ENCODE results near the gene ZDHHC6. TPM values are rescaled to one million over a fixed set of nuclear protein-coding genes. Genes with fewer than 3 reads are reported as not detected.

ZDHHC6 gene
- polyA plus RNA-seq, 2 donors: 21.8 to 35.5 TPM

DNA sequence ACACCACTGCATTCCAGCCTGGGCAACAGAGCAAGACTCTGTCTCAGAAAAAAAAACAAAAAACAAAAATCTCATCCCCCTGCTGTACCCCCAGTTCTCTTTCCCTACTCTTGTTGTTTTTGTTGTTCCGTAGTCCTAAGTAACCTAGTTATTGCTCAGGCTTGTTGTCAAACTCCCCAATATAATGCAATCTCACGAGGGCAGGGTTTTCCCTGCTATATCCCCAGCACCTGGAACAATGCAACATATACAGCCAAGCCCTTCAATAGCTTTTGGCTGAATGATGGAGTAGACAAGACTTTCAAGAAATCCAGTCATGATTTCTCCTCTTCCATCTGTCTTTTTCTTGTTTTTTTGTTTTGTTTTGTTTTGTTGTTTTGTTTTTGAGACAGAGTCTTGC lies 62.6 kb downstream of the ZDHHC6 start:
- WGBS, 2 donors: 78 to 80% methylated on average over 2 of the region's 2 CpGs
- Histone ChIP-seq H3K9me3 (ENCODE audit: control insufficient read depth in 2 of 2, insufficient read depth in 1 of 2, low read depth in 1 of 2, low read length in 1 of 2) (no peaks in the 10 kb centered on the region), H3K27ac (ENCODE audit: low read depth in 2 of 2, low read length in 1 of 2) (no peak overlapping the region), H3K27me3 (ENCODE audit: control insufficient read depth in 1 of 2, insufficient read depth in 2 of 2, low read length in 2 of 2) (no peaks in the 10 kb centered on the region), H3K4me3 (ENCODE audit: low read depth in 1 of 2, low read length in 2 of 2) (no peak overlapping the region), H3K36me3 (ENCODE audit: control insufficient read depth in 2 of 2, insufficient read depth in 2 of 2, low read length in 1 of 2) (no peaks in the 10 kb centered on the region), H3K4me1 (ENCODE audit: control insufficient read depth in 2 of 2, insufficient read depth in 2 of 2, low read length in 1 of 2) (peaks cover 0 to 2% of the 10 kb centered on the region in 2 donors)

DNA sequence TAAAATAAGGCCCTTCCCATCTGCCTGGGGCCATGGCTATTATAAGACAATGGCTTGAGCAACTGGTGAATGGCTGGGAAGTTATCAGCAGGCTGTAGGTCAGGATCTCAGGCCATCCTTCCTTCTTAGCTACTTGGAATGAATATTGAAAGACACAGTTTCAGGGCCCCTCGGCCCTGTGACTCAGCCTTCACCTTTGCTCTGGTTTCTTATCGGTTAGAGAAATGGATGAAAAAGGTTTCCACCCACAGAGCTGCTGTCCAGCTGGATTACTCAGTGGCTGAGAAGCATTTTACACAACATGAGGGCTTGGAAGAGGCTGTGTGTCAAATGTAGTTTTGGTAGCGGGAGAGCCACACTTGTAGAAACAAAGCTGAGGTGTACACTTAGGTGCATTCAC lies 63.4 kb downstream of the ZDHHC6 start:
- Histone ChIP-seq H3K36me3 (ENCODE audit: control insufficient read depth in 2 of 2, insufficient read depth in 2 of 2, low read length in 1 of 2) (no peaks in the 10 kb centered on the region), H3K27ac (ENCODE audit: low read depth in 2 of 2, low read length in 1 of 2) (no peak overlapping the region), H3K9me3 (ENCODE audit: control insufficient read depth in 2 of 2, insufficient read depth in 1 of 2, low read depth in 1 of 2, low read length in 1 of 2) (no peaks in the 10 kb centered on the region), H3K27me3 (ENCODE audit: control insufficient read depth in 1 of 2, insufficient read depth in 2 of 2, low read length in 2 of 2) (no peaks in the 10 kb centered on the region), H3K4me3 (ENCODE audit: low read depth in 1 of 2, low read length in 2 of 2) (no peak overlapping the region), H3K4me1 (ENCODE audit: control insufficient read depth in 2 of 2, insufficient read depth in 2 of 2, low read length in 1 of 2) (no peaks in the 10 kb centered on the region)
- WGBS, 2 donors: 50 to 54% methylated on average over 3 of the region's 3 CpGs

DNA sequence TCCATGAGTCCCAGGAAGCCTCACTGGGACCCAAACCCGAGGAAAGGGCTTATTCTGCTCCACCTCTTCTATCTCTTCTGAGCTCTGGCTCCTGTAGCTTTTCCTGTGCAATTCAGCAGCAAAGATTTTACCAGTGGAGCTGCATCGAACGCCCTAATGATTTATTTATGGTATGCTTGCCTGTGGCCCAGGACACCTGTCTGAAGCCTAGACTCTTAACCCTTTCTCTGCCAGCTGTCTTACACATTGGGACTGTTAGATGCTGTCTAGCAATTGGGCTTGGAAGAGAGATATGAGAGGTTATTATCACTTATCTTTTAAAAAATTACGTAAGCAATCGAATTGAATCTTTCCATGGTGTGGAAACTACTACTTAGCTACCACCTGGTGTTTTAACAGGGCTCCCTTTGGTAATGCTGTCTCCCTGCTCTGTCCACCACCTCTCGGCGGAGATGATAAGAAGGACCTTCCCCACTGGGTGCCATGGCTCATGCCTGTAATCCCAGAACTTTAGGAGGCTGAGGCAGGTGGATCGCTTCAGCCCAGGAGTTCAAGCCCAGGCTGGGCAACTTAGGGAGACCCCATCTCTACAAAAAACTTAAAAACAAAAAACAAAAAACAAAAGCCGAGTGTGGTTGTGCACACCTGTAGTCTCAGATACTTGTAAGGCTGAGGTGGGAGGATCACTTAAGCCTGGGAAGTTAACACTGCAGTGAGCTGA lies 64.0 kb downstream of the ZDHHC6 start:
- no peaks in the 10 kb centered on the region for H3K4me1 ChIP-seq (ENCODE audit: control insufficient read depth in 2 of 2, insufficient read depth in 2 of 2, low read length in 1 of 2)
- H3K27ac ChIP-seq (ENCODE audit: low read depth in 2 of 2, low read length in 1 of 2): no peak overlapping the region
- H3K27me3 ChIP-seq (ENCODE audit: control insufficient read depth in 1 of 2, insufficient read depth in 2 of 2, low read length in 2 of 2): no peaks in the 10 kb centered on the region
- H3K4me3 ChIP-seq (ENCODE audit: low read depth in 1 of 2, low read length in 2 of 2): no peak overlapping the region
- WGBS, 2 donors: 64 to 76% methylated on average over 9 of the region's 9 CpGs
- no peaks in the 10 kb centered on the region for H3K36me3 ChIP-seq (ENCODE audit: control insufficient read depth in 2 of 2, insufficient read depth in 2 of 2, low read length in 1 of 2)
- H3K9me3 ChIP-seq (ENCODE audit: control insufficient read depth in 2 of 2, insufficient read depth in 1 of 2, low read depth in 1 of 2, low read length in 1 of 2): no peaks in the 10 kb centered on the region

Other genes with a start within 250 kb of the ZDHHC6 start
- gene TECTB, start 163.5 kb downstream of the ZDHHC6 start, polyA plus RNA-seq: not detected
- gene ACSL5, start 72.8 kb downstream of the ZDHHC6 start, polyA plus RNA-seq: 1 to 10 TPM; 3.6 to 5.6 TPM
- 10 to 100 TPM; 10.6 to 11.5 TPM for gene VTI1A, start 301 bp upstream of the ZDHHC6 start, polyA plus RNA-seq

Data from esophagus (tissue), 2 donors.